ACHN (cell line): ENCODE results near the gene MPZL1.
"Not testable (repeated sequence)": the region's sequence is repeated elsewhere in the genome, so short reads cannot be mapped to it uniquely, and the experiment has no call there.

Experiments used
- DNase-seq: peaks from one replicate; pipeline ENCODE4 v3.0.0-alpha.2; 2015
- in situ Hi-C: cut with HindIII; loops from 2 replicates; pipeline ENCODE4 v1.10.0; 2017; ENCODE audit warnings: low sequenced_read_pairs, low pct_ligation_motif_present, low pct_unique_long_range_greater_than_20kb

MPZL1 gene

GRCh38 chr1:167820684-167821355 lies 99.0 kb downstream of the MPZL1 start:
- peak; percentile 71 for DNase-seq
- in situ Hi-C loops = no loop called here

GRCh38 chr1:167821356-167821685 lies 99.5 kb downstream of the MPZL1 start:
- in situ Hi-C loops = no loop called here

GRCh38 chr1:167821969-167822685 lies 100.3 kb downstream of the MPZL1 start:
- DNase-seq = peak; percentile 13
- in situ Hi-C loops = no loop called here

More at GRCh38 chr1:167821356-167821685, 99.5 kb downstream of the MPZL1 start:
- DNase-seq = no peak

GRCh38 chr1:167824163-167824794 lies 102.5 kb downstream of the MPZL1 start:
- DNase-seq = no peak
- in situ Hi-C loops = no loop called here

GRCh38 chr1:167825419-167826079 lies 103.8 kb downstream of the MPZL1 start:
- in situ Hi-C loops = no loop called here
- no peak for DNase-seq

GRCh38 chr1:167826127-167826526 lies 104.3 kb downstream of the MPZL1 start:
- in situ Hi-C loops = no loop called here
- no peak for DNase-seq

- DNase-seq = no peak
- in situ Hi-C loops = no loop called here
Observed at GRCh38 chr1:167829868-167830267, 108.1 kb downstream of the MPZL1 start.

GRCh38 chr1:167830668-167831067 lies 108.9 kb downstream of the MPZL1 start:
- DNase-seq, in situ Hi-C loops: not testable (repeated sequence)

GRCh38 chr1:167832693-167833092 lies 110.9 kb downstream of the MPZL1 start:
- DNase-seq = no peak
- in situ Hi-C loops = no loop called here

- in situ Hi-C loops = no loop called here
- DNase-seq = no peak
Observed at GRCh38 chr1:167833904-167834303, 112.1 kb downstream of the MPZL1 start.

- DNase-seq = no peak
- in situ Hi-C loops = no loop called here
Observed at GRCh38 chr1:167836197-167836596, 114.4 kb downstream of the MPZL1 start.

GRCh38 chr1:167837326-167837725 lies 115.5 kb downstream of the MPZL1 start:
- in situ Hi-C loops = no loop called here
- DNase-seq = no peak

- no peak for DNase-seq
- in situ Hi-C loops = no loop called here
Observed at GRCh38 chr1:167839009-167839408, 117.2 kb downstream of the MPZL1 start.
